Hepatocyte (in vitro differentiated cells): ENCODE data around the gene RRAS. TPM values are rescaled to one million over a fixed set of nuclear protein-coding genes. Genes with fewer than 3 reads are reported as not detected.

Experiments used
- DNase-seq: peaks from one replicate; pipeline ENCODE4 v3.0.0-alpha.2; 2016; ENCODE audit warnings: low spot score
- H2AFZ ChIP-seq: fragments of 200-600 bp; sonication (generic); 2 replicates; pipeline ENCODE4 v1.6.0; 2016; ENCODE audit warnings: antibody characterized with exemption, mild to moderate bottlenecking
- H3K27ac ChIP-seq: fragments of 200-600 bp; sonication (generic); 2 replicates; pipeline ENCODE4 v1.5.1; 2016; ENCODE audit warnings: mild to moderate bottlenecking
- H3K27me3 ChIP-seq: fragments of 200-600 bp; sonication (generic); 2 replicates; pipeline ENCODE4 v1.6.1; 2016
- H3K36me3 ChIP-seq: fragments of 200-600 bp; sonication (generic); replicated peaks from 2 replicates; pipeline ENCODE4 v1.5.1; 2016; ENCODE audit warnings: low read depth; ENCODE audit not compliant: insufficient read depth
- H3K4me1 ChIP-seq: fragments of 200-600 bp; sonication (generic); 2 replicates; pipeline ENCODE4 v1.5.1; 2016; ENCODE audit warnings: mild to moderate bottlenecking, moderate library complexity; ENCODE audit not compliant: insufficient read depth
- H3K4me2 ChIP-seq: fragments of 200-600 bp; sonication (generic); 2 replicates; pipeline ENCODE4 v1.6.0; 2016
- H3K4me3 ChIP-seq: fragments of 200-600 bp; sonication (generic); 2 replicates; pipeline ENCODE4 v1.5.1; 2016; ENCODE audit warnings: mild to moderate bottlenecking
- H3K79me2 ChIP-seq: fragments of 200-600 bp; sonication (generic); 2 replicates; pipeline ENCODE4 v1.6.0; 2017; ENCODE audit warnings: mild to moderate bottlenecking
- H3K9me2 ChIP-seq: fragments of 200-600 bp; sonication (generic); replicated peaks from 2 replicates; pipeline ENCODE4 v1.6.0; 2017; ENCODE audit warnings: mild to moderate bottlenecking; ENCODE audit not compliant: insufficient read depth
- H3K9me3 ChIP-seq: fragments of 200-600 bp; sonication (generic); 2 replicates; pipeline ENCODE4 v1.5.1; 2016; ENCODE audit warnings: low read depth, mild to moderate bottlenecking
- H4K20me1 ChIP-seq: fragments of 200-600 bp; sonication (generic); 2 replicates; pipeline ENCODE4 v1.6.0; 2016; ENCODE audit warnings: mild to moderate bottlenecking; ENCODE audit not compliant: insufficient read depth, poor library complexity, severe bottlenecking
- CTCF ChIP-seq: fragments of 200-600 bp; sonication (generic); IDR thresholded peaks from 2 replicates; pipeline ENCODE4 v1.5.1; 2016; ENCODE audit warnings: antibody characterized with exemption, mild to moderate bottlenecking; ENCODE audit not compliant: poor library complexity
- EZH2 ChIP-seq: fragments of 200-600 bp; sonication (generic); IDR thresholded peaks from 2 replicates; pipeline ENCODE4 v1.6.1; 2016; ENCODE audit warnings: antibody characterized with exemption, mild to moderate bottlenecking, borderline replicate concordance
- EZH2phosphoT487 ChIP-seq: fragments of 200-600 bp; sonication (generic); IDR thresholded peaks from one replicate; pipeline ENCODE4 v1.6.1; 2018; ENCODE audit warnings: antibody characterized with exemption, mild to moderate bottlenecking, low read depth, moderate library complexity; ENCODE audit not compliant: unreplicated experiment, severe bottlenecking
- WGBS: methylation state at CpG from one replicate; pipeline ENCODE4 v1.1.6; 2016; ENCODE audit warnings: low lambda C conversion rate; ENCODE audit errors: missing lambda C conversion rate; 5-methylcytosine and 5-hydroxymethylcytosine counted together
- polyA plus RNA-seq: library from polyadenylated mRNA; unstranded; fragments of >200 nt; fragmentation: Nextera tagmentation; extraction: Ambion mirVana; gene quantifications from 2 replicates; pipeline ENCODE4 v1.2.1, GENCODE V29; 2016
- total RNA-seq: library from RNA; depleted of rRNA; stranded (reverse); fragments of >200 nt; gene quantifications from 2 replicates; pipeline ENCODE4 v1.2.3, GENCODE V29; 2014

RRAS gene
- total and polyA plus RNA-seq, 2 experiments from 2014 or later, result 19.2 to 107 TPM

GRCh38 chr19:49615861-49616260 is 24.1 kb downstream of the RRAS start:
- Histone ChIP-seq H3K9me3 (no peaks in the 10 kb centered on the region), H3K36me3 (no peaks in the 10 kb centered on the region), H3K27ac (no peak overlapping the region), H3K4me3 (no peak overlapping the region), H3K4me1 (no peaks in the 10 kb centered on the region), H3K79me2 (peaks cover 39% of the 10 kb centered on the region), H3K27me3 (no peaks in the 10 kb centered on the region), H2AFZ (no peak overlapping the region), H3K9me2 (no peaks in the 10 kb centered on the region), H4K20me1 (peaks cover 20% of the 10 kb centered on the region), H3K4me2 (no peak overlapping the region)
- TF ChIP-seq EZH2 (no peak), CTCF (no peak), EZH2phosphoT487 (no peak)
- WGBS, result 98% methylated on average over 23 of the region's 23 CpGs
- no peak for DNase-seq

- H3K79me2 ChIP-seq, result peaks cover 55% of the 10 kb centered on the region
- H3K4me1 ChIP-seq, result no peaks in the 10 kb centered on the region
- H4K20me1 ChIP-seq, result peaks cover 25% of the 10 kb centered on the region
- H3K9me3 ChIP-seq, result no peaks in the 10 kb centered on the region
- no peak for TF ChIP-seq CTCF
- TF ChIP-seq EZH2, result no peak
- TF ChIP-seq EZH2phosphoT487, result no peak
- H3K27ac ChIP-seq, result peak overlapping the region; percentile 79
- 85% methylated on average over 19 of the region's 19 CpGs for WGBS
- DNase-seq, result no peak
- H3K36me3 ChIP-seq, result no peaks in the 10 kb centered on the region
- peak overlapping the region; percentile 17 for H3K4me2 ChIP-seq
- no peaks in the 10 kb centered on the region for H3K9me2 ChIP-seq
- H3K27me3 ChIP-seq, result no peaks in the 10 kb centered on the region
- no peak overlapping the region for H3K4me3 ChIP-seq
- no peak overlapping the region for H2AFZ ChIP-seq
These were observed 25.7 kb downstream of the RRAS start for GRCh38 chr19:49614096-49614833.

GRCh38 chr19:49613374-49613773 is 26.6 kb downstream of the RRAS start:
- H3K27ac ChIP-seq, result peak overlapping the region; percentile 79
- no peak for TF ChIP-seq EZH2
- H2AFZ ChIP-seq, result no peak overlapping the region
- H3K27me3 ChIP-seq, result no peaks in the 10 kb centered on the region
- H3K4me3 ChIP-seq, result no peak overlapping the region
- peak; percentile 48 for DNase-seq
- peaks cover 64% of the 10 kb centered on the region for H3K79me2 ChIP-seq
- no peaks in the 10 kb centered on the region for H3K9me3 ChIP-seq
- H3K36me3 ChIP-seq, result no peaks in the 10 kb centered on the region
- 87% methylated on average over 4 of the region's 4 CpGs for WGBS
- H3K4me2 ChIP-seq, result no peak overlapping the region
- H4K20me1 ChIP-seq, result peaks cover 25% of the 10 kb centered on the region
- no peaks in the 10 kb centered on the region for H3K4me1 ChIP-seq
- H3K9me2 ChIP-seq, result no peaks in the 10 kb centered on the region

- Histone ChIP-seq H3K4me2 (no peak overlapping the region), H3K79me2 (peaks cover 93% of the 10 kb centered on the region), H3K27me3 (no peaks in the 10 kb centered on the region), H3K27ac (no peak overlapping the region), H3K9me3 (no peaks in the 10 kb centered on the region), H3K9me2 (no peaks in the 10 kb centered on the region), H2AFZ (no peak overlapping the region), H3K4me1 (no peaks in the 10 kb centered on the region), H3K4me3 (no peak overlapping the region), H4K20me1 (peaks cover 30% of the 10 kb centered on the region), H3K36me3 (no peaks in the 10 kb centered on the region)
- TF ChIP-seq EZH2phosphoT487 (no peak), CTCF (no peak), EZH2 (no peak)
- WGBS, result 93% methylated on average over 12 of the region's 12 CpGs
- DNase-seq, result no peak
These were observed 30.3 kb downstream of the RRAS start for GRCh38 chr19:49609499-49610092.
